ACC112 (cell line): ENCODE results near the gene TAS1R1.

ENCODE experiments used
- H2AFZ ChIP-seq: fragments of 200-600 bp; sonication (generic); one replicate; pipeline ENCODE4 v1.6.0; 2017; ENCODE audit warnings: antibody characterized with exemption, low read length; ENCODE audit not compliant: unreplicated experiment
- H3K27ac ChIP-seq: fragments of 200-600 bp; sonication (generic); 2 replicates; pipeline ENCODE4 v1.5.1; 2014; ENCODE audit warnings: low read depth, mild to moderate bottlenecking, antibody characterized with exemption, low read length, moderate library complexity
- H3K27me3 ChIP-seq: fragments of 200-600 bp; sonication (generic); 2 replicates; pipeline ENCODE4 v1.6.1; 2014; ENCODE audit warnings: mild to moderate bottlenecking, antibody characterized with exemption, low read length, moderate library complexity, mixed read lengths; ENCODE audit not compliant: insufficient read depth
- H3K36me3 ChIP-seq: fragments of 200-600 bp; sonication (generic); 2 replicates; pipeline ENCODE4 v1.6.1; 2016; ENCODE audit warnings: mild to moderate bottlenecking, antibody characterized with exemption, low read length, moderate library complexity, mixed read lengths; ENCODE audit not compliant: insufficient read depth
- H3K4me1 ChIP-seq: fragments of 200-600 bp; sonication (generic); one replicate; pipeline ENCODE4 v1.6.1; 2016; ENCODE audit warnings: low read length, mixed read lengths; ENCODE audit not compliant: insufficient read depth, unreplicated experiment, control insufficient read depth
- H3K4me3 ChIP-seq: fragments of 200-600 bp; sonication (generic); 2 replicates; pipeline ENCODE4 v1.5.1; 2014; ENCODE audit warnings: mild to moderate bottlenecking, low read depth, low read length
- H3K79me2 ChIP-seq: fragments of 200-600 bp; sonication (generic); one replicate; pipeline ENCODE4 v1.6.0; 2016; ENCODE audit warnings: low read length; ENCODE audit not compliant: control insufficient read depth, unreplicated experiment, insufficient read depth

The TAS1R1 gene

DNA sequence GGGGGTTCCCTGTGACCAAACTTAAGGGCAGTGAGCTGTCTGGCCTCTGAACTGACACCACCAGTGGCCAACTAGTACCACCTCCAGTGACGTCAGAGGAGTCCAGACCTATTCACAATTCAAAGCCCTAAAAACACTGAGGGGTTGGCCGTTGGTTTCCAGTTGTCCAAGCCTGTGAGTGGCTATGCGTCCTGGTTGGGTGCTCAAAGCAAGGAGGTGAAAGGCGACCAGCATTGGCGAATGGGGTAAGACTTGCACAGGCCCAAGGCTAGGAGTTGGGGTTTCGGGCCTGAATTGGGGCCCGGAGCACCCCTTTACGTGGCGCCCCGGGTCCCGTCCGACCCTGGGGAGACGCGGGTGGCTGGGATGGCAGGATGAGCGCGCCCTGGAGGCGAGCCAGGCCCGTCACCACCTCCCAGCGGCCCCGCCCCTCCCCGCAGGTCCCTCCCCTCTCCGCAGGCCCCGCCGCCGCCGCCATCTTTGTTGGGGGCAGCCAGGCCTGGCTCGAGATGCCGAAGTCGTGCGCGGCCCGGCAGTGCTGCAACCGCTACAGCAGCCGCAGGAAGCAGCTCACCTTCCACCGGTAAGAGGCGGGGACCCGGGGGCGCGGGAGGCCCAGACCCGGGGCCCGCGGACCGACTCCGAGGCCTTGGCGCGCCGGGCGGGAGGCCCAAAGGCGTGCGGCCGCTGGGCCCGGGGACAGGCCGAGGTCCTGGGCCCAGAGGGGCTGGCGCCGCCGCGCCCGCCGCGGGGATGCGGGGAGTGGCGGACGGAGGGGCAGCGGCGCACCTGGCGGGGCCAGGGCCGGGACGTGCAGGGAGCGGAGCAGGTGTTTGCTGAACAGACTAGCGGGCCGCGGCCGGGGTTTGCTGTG, 69.8 kb downstream of the TAS1R1 start, which contains the start of gene THAP3:
Gene THAP3 (plus strand): TSS at position 159 of the 874 bp plus-strand sequence. CDS start 351 bp downstream, at position 510.
- Histone ChIP-seq H2AFZ (no peak within 1 kb of the TSS), H3K27ac (peak within 1 kb of the TSS; percentile 72), H3K4me1 (peaks cover 7% of the 10 kb centered on the region), H3K27me3 (no peaks in the 10 kb centered on the region), H3K79me2 (peaks cover 29% of the 10 kb centered on the region), H3K36me3 (peaks cover 11% of the 10 kb centered on the region; the same call in 1 of the 2 replicates), H3K4me3 (peak within 1 kb of the TSS; percentile 90)

DNA sequence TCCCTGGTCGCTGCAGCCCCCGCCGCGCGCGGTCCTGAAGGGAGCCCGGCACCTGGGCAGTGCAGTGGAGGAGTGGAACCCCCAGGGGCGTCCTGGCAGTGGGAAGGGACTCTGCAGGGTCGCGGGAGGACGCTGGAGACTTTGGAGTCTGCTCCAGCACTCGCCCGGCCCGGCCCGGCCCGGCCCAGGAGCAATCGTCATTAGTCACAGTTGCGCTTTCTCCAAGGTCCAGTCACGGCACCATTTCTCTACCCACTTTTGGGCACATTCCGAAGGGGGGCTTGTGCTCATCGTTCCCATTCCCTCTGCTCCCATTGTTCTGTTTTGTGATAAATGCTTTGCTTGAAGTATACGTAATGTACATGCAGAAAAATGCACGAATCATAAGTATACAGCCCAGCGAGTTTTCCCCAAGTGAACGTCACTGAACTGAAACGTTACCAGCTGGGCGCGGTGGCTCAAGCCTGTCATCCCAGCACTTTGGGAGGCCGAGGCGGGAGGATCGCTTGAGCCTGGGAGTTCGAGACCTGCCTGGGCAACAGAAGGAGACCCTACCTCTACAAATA, 70.6 kb downstream of the TAS1R1 start:
- Histone ChIP-seq H3K4me1 (peaks cover 7% of the 10 kb centered on the region), H3K4me3 (peak overlapping the region; percentile 90), H3K27me3 (no peaks in the 10 kb centered on the region), H3K27ac (peak overlapping the region; percentile 72), H3K79me2 (peaks cover 29% of the 10 kb centered on the region), H2AFZ (no peak overlapping the region), H3K36me3 (peaks cover 11% of the 10 kb centered on the region; the same call in 1 of the 2 replicates)

DNA sequence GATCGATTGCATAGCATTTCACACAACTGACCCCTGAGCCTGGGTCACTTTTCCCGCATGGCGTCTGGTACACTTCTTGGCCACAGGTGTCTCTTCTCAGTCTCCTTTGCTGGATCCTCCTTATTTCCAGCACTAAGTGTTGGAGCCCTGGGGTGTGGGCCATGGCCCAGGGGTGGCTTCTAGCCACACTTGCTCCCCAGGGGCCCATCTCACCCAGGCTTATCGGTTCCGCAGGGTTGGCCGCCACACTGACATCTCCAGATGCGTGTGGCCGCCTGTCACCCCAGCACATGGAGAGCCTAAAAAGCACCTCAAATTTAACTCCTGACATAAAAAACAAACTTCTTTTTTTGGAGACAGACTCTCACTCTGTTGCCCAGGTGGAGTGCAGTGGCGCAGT, 71.9 kb downstream of the TAS1R1 start:
- Histone ChIP-seq H2AFZ (no peak overlapping the region), H3K79me2 (peaks cover 29% of the 10 kb centered on the region), H3K27ac (no peak overlapping the region), H3K4me1 (peaks cover 7% of the 10 kb centered on the region), H3K4me3 (no peak overlapping the region; the same call in 1 of the 2 replicates), H3K27me3 (no peaks in the 10 kb centered on the region), H3K36me3 (peaks cover 11% of the 10 kb centered on the region; the same call in 1 of the 2 replicates)

DNA sequence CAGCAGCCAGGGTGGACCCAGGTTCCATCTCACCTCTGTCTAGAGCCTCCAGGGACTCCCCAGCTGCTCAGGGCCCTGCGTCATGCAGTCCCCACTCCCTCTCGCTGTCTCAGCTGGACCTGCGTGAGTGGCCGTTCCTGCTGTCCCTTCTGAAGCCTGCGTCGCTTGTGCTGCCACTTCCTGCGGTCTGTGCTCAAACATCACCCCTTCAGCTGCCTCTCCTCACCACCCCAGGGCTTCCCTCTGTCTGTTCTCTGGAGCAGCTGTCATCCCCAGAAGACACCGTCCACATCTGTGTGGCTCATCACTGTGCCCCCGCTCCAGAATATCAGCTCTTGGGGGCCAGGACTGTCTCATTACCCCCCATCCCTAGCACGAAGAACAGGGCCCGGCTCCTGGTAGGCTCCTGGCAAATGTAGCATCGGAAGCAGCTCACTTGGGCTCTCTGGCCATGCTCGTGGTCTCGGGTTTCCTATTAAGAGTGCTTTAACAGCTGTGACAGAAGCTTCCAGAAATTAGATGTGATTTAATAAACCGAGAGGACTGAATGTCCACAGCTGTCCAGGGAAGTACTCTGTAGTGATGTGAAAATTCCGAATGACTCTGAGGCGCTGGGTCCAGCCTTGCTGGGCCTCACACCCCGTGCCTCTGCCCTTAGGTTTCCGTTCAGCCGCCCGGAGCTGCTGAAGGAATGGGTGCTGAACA, 72.9 kb downstream of the TAS1R1 start:
- Histone ChIP-seq H3K79me2 (peaks cover 29% of the 10 kb centered on the region), H3K27me3 (no peaks in the 10 kb centered on the region), H3K4me1 (peaks cover 7% of the 10 kb centered on the region), H3K36me3 (peaks cover 11% of the 10 kb centered on the region; the same call in 1 of the 2 replicates), H3K4me3 (no peak overlapping the region), H3K27ac (no peak overlapping the region), H2AFZ (no peak overlapping the region)

DNA sequence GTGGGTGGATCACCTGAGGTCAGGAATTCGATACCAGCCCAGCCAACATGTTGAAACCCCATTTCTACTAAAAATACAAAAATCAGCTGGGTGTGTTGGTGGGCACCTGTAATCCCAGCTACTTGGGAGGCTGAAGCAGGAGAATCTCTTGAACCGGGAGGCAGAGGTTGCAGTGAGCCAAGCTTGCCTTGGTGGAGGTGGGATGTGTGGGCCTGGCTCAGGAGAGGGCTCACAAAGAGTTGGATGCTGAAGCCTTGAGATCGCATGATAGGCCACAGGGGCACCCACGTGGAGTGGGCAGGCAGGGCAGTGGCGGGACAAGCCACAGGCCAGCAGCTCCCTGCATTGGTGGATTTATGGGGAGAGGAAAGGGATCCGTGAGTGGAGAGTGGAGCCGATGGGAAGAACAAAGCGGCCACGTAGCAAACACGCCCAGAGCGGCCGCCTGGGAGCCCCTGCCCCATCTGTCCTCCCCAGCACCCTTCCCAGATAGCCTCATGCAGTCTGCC, 73.9 kb downstream of the TAS1R1 start:
- peaks cover 8% of the 10 kb centered on the region; the same call in 1 of the 2 replicates for H3K36me3 ChIP-seq
- H2AFZ ChIP-seq: no peak overlapping the region
- H3K27ac ChIP-seq: no peak overlapping the region
- no peaks in the 10 kb centered on the region for H3K27me3 ChIP-seq
- H3K4me1 ChIP-seq: peaks cover 6% of the 10 kb centered on the region
- H3K4me3 ChIP-seq: no peak overlapping the region
- H3K79me2 ChIP-seq: peaks cover 29% of the 10 kb centered on the region
